ENCODE measurements around the gene ADGRG4. TPM values are rescaled to one million over a fixed set of nuclear protein-coding genes. Genes with fewer than 3 reads are reported as not detected.

ADGRG4 gene
- total and polyA plus RNA-seq, 2 of the 8 experiments (the other 6 are each of a cell fraction or from before 2014, with no cell fraction given) = not detected

DNA sequence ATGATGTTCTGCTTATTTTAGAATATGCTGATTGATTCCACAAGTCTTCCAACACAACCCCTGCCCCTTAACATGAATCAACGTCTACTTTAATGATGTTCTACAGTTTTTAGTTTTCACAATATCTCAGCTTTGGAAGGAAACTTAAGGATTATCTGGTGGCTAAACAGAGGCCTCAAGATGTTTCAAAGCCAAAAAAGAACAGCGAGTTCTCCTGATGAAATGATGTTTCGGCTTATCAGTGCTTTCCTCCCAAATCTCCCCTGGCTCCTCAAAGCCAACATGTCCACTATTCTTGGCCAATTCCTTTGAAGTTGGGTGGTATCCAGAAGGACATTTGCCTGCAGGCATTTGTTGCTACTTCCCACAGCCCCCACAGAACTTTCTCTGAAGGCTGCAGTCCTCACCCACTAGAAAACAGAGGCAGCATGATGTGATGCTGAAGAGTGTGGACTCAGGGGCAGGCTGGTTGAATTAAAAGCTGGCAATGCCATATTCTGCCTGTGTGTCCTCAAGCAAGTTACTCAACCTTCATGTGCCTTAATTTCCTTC is 87.3 kb downstream of the ADGRG4 start (continued):
- TF ChIP-seq EGR1 (IDR thresholded peaks at IDR 0.05; ENCODE audit: borderline replicate concordance, low read depth, low read length) (no peak), CHD1 (IDR thresholded peaks at IDR 0.05; ENCODE audit: low read depth, low read length) (no peak), KDM5A (IDR thresholded peaks at IDR 0.05; ENCODE audit: low read length) (no peak), GABPA (IDR thresholded peaks at IDR 0.05; ENCODE audit: borderline replicate concordance, insufficient read depth, low read length) (no peak), SRF (IDR thresholded peaks at IDR 0.05; ENCODE audit: low read depth, low read length) (no peak), JUND (IDR thresholded peaks at IDR 0.05; ENCODE audit: low read length) (no peak), BRCA1 (IDR thresholded peaks at IDR 0.05; ENCODE audit: low read depth, low read length) (no peak), ASH2L (IDR thresholded peaks at IDR 0.05; ENCODE audit: low read length) (no peak)
